8988T (cell line): ENCODE results near the gene KCNMA1.
"Not testable (repeated sequence)": the region's sequence is repeated elsewhere in the genome, so short reads cannot be mapped to it uniquely, and the experiment has no call there.

ENCODE experiments used
- DNase-seq: peaks from one replicate; pipeline ENCODE4 v3.0.0; 2011

The KCNMA1 gene

GRCh38 chr10:77436257-77436975 is 201.2 kb downstream of the KCNMA1 start:
- no peak for DNase-seq

GRCh38 chr10:77433546-77433945 is 204.1 kb downstream of the KCNMA1 start:
- DNase-seq: no peak

GRCh38 chr10:77431980-77432797 is 205.4 kb downstream of the KCNMA1 start:
- no peak for DNase-seq

- no peak for DNase-seq
These were observed 206.4 kb downstream of the KCNMA1 start for GRCh38 chr10:77431209-77431611.

GRCh38 chr10:77430530-77430929 is 207.1 kb downstream of the KCNMA1 start:
- DNase-seq: no peak

- no peak for DNase-seq
These were observed 208.8 kb downstream of the KCNMA1 start for GRCh38 chr10:77428691-77429395.

GRCh38 chr10:77424257-77424656 is 213.4 kb downstream of the KCNMA1 start:
- no peak for DNase-seq

- no peak for DNase-seq
These were observed 214.9 kb downstream of the KCNMA1 start for GRCh38 chr10:77422491-77423338.

GRCh38 chr10:77421591-77421990 is 216.0 kb downstream of the KCNMA1 start:
- no peak for DNase-seq

GRCh38 chr10:77420947-77421523 is 216.6 kb downstream of the KCNMA1 start:
- no peak for DNase-seq

- no peak for DNase-seq
These were observed 217.6 kb downstream of the KCNMA1 start for GRCh38 chr10:77419979-77420378.

GRCh38 chr10:77419056-77419455 is 218.6 kb downstream of the KCNMA1 start:
- no peak for DNase-seq

GRCh38 chr10:77417806-77418640 is 219.6 kb downstream of the KCNMA1 start:
- DNase-seq: no peak

GRCh38 chr10:77417359-77417758 is 220.2 kb downstream of the KCNMA1 start:
- no peak for DNase-seq

GRCh38 chr10:77416311-77417135 is 221.1 kb downstream of the KCNMA1 start:
- peak; percentile 70 for DNase-seq

GRCh38 chr10:77415313-77415960 is 222.2 kb downstream of the KCNMA1 start:
- no peak for DNase-seq

- DNase-seq: no peak
These were observed 224.4 kb downstream of the KCNMA1 start for GRCh38 chr10:77413231-77413630.

GRCh38 chr10:77412573-77413133 is 225.0 kb downstream of the KCNMA1 start:
- DNase-seq: not testable (repeated sequence)

GRCh38 chr10:77411805-77412204 is 225.8 kb downstream of the KCNMA1 start:
- no peak for DNase-seq
